ENCODE measurements around the gene NTM. TPM values are rescaled to one million over a fixed set of nuclear protein-coding genes. Genes with fewer than 3 reads are reported as not detected.

NTM gene
- total RNA-seq, 4 donors from 2014 or later: 0.21 to 3.2 (median 0.84) TPM

DNA sequence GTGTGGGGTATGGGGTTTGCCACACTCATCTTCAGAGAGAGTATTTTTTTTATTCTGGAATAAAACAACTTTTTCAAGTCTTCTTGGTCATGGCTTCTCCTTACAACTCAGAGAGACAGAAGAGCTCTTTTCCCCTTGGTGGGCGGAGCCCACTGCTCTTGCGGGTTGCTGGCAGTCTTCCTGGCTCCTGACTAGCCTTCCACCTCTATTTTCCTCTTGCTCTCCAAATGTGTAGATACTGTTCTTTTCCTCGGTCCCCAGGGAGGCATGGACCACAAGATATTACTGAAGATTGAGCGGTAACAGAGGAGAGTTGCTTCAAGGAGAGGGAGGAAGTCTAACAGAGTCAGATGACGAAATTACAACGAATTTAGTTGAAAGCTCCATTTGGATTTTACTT is 210.6 kb downstream of the NTM start:
- H3K4me1 ChIP-seq: no peaks in the 10 kb centered on the region
- H3K36me3 ChIP-seq: no peaks in the 10 kb centered on the region
- H3K4me3 ChIP-seq: no peak overlapping the region
- intact Hi-C loops (cut with DNase I): no loop called here
- 61 to 63% methylated on average over 5 to 6 of the region's 6 CpGs for WGBS, 2 donors
- no peak for TF ChIP-seq POLR2A (IDR thresholded peaks at IDR 0.05)
- TF ChIP-seq, protein P1, sequence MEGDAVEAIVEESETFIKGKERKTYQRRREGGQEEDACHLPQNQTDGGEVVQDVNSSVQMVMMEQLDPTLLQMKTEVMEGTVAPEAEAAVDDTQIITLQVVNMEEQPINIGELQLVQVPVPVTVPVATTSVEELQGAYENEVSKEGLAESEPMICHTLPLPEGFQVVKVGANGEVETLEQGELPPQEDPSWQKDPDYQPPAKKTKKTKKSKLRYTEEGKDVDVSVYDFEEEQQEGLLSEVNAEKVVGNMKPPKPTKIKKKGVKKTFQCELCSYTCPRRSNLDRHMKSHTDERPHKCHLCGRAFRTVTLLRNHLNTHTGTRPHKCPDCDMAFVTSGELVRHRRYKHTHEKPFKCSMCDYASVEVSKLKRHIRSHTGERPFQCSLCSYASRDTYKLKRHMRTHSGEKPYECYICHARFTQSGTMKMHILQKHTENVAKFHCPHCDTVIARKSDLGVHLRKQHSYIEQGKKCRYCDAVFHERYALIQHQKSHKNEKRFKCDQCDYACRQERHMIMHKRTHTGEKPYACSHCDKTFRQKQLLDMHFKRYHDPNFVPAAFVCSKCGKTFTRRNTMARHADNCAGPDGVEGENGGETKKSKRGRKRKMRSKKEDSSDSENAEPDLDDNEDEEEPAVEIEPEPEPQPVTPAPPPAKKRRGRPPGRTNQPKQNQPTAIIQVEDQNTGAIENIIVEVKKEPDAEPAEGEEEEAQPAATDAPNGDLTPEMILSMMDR (IDR thresholded peaks at IDR 0.05): no peak
- no peak for DNase-seq
- H3K9me3 ChIP-seq: no peaks in the 10 kb centered on the region
- H3K27ac ChIP-seq: no peak overlapping the region
- peaks cover 0 to 4% (median 0%) of the 10 kb centered on the region in 4 donors for H3K27me3 ChIP-seq

DNA sequence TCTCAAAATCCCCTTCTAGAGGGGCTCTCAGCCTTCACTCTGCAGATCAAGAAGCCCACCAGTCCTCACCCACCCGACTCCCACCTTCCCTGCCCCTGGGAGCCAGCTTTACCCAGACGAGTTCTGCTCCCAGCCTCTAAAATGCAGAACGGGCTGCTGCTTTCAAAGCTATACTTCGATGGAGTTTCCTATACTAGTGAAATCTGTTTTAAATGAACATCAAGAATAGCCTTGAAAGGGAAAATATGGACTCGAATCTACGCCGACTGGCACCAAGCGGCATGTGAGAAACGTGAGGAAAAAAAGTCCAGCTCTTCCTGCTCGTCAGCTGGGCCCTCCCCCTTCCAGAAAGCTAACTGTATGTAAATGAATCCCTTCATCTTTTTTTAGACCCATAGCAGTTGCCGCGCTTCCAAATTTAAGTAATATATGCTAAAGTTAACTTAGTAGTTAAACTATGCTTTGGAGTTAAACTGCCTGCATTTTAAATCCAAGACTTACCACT is 211.7 kb downstream of the NTM start:
- TF ChIP-seq, protein P1 (IDR thresholded peaks at IDR 0.05): no peak
- TF ChIP-seq POLR2A (IDR thresholded peaks at IDR 0.05): no peak
- Histone ChIP-seq H3K27ac (no peak overlapping the region), H3K36me3 (no peaks in the 10 kb centered on the region), H3K4me3 (no peak overlapping the region), H3K27me3 (peaks cover 0 to 6% (median 0%) of the 10 kb centered on the region in 4 donors), H3K4me1 (no peaks in the 10 kb centered on the region), H3K9me3 (peaks cover 0 to 3% (median 0%) of the 10 kb centered on the region in 3 donors)
- 71 to 80% methylated on average over 12 of the region's 12 CpGs for WGBS, 2 donors
- intact Hi-C loops (cut with DNase I): no loop called here
- no peak for DNase-seq

DNA sequence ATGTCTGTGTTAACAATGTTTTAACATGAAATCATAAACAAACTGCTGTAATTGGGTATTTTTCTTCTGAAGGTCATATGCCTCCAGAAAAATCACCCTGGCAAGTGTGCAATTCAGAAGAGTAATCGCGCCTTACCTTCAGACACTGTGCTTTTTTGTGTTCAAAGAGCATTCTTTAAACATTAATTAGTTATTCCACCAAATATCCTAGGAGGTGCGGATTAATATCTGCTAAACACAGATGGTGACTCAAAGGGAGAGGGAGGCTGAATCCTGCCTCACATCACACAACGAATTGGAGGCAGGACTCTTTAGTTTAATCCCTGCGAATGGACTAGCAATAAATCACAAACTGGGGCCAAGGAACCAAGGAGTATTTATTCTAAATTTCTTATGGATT is 213.0 kb downstream of the NTM start:
- Histone ChIP-seq H3K4me3 (no peak overlapping the region), H3K27ac (no peak overlapping the region), H3K36me3 (no peaks in the 10 kb centered on the region), H3K27me3 (peaks cover 0 to 10% (median 0%) of the 10 kb centered on the region in 4 donors), H3K9me3 (peaks cover 0 to 3% (median 0%) of the 10 kb centered on the region in 3 donors), H3K4me1 (no peaks in the 10 kb centered on the region)
- DNase-seq: no peak
- 69 to 77% methylated on average over 5 of the region's 5 CpGs for WGBS, 2 donors
- intact Hi-C loops (cut with DNase I): no loop called here
- TF ChIP-seq POLR2A (IDR thresholded peaks at IDR 0.05): no peak
- TF ChIP-seq, protein P1 (IDR thresholded peaks at IDR 0.05): no peak

DNA sequence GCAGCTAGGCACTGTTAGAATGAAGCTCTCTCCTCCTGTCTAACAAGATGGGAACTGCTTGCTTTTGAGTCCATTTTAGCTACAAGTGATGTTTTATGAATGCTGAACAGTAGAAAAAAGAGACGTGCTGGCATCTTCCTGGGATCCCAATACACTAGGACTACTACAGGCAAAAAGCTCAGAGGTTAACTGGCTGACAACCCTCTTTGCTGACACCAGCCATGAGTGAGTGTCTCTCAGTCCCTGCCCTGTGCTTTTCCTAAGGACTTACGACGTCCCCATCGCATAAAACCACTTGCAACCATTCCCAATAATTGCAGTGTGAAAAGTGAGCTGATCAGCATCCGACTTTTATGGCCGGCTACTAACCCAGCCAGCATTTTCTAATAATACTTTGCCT is 213.5 kb downstream of the NTM start:
- no peak overlapping the region for H3K4me3 ChIP-seq
- no peaks in the 10 kb centered on the region for H3K36me3 ChIP-seq
- intact Hi-C loops (cut with DNase I): no loop called here
- DNase-seq: no peak
- peaks cover 0 to 3% (median 0%) of the 10 kb centered on the region in 3 donors for H3K9me3 ChIP-seq
- peaks cover 0 to 10% (median 0%) of the 10 kb centered on the region in 4 donors for H3K27me3 ChIP-seq
- TF ChIP-seq, protein P1 (IDR thresholded peaks at IDR 0.05): no peak
- TF ChIP-seq POLR2A (IDR thresholded peaks at IDR 0.05): no peak
- no peaks in the 10 kb centered on the region for H3K4me1 ChIP-seq
- 60 to 66% methylated on average over 5 to 6 of the region's 6 CpGs for WGBS, 2 donors
- no peak overlapping the region for H3K27ac ChIP-seq

- intact Hi-C loops (cut with DNase I): no loop called here
- Histone ChIP-seq H3K27ac (no peak overlapping the region), H3K4me3 (no peak overlapping the region), H3K4me1 (no peaks in the 10 kb centered on the region), H3K9me3 (peaks cover 0 to 3% (median 0%) of the 10 kb centered on the region in 3 donors), H3K27me3 (peaks cover 0 to 10% (median 0%) of the 10 kb centered on the region in 4 donors), H3K36me3 (no peaks in the 10 kb centered on the region)
- 51 to 67% methylated on average over 9 to 17 of the region's 24 CpGs for WGBS, 2 donors
- no peak for TF ChIP-seq POLR2A (IDR thresholded peaks at IDR 0.05)
- TF ChIP-seq, protein P1 (IDR thresholded peaks at IDR 0.05): no peak
- no peak for DNase-seq
Observed at GRCh38 chr11:131584785-131585592, 214.6 kb downstream of the NTM start.

All from esophagus squamous epithelium (tissue), 5 donors.